HepG2 (cell line): ENCODE results near the gene INO80B. TPM values are rescaled to one million over a fixed set of nuclear protein-coding genes. Genes with fewer than 3 reads are reported as not detected.
A peak's percentile ranks its signal among the peaks of the same experiment; 100 is the strongest.

Source experiments
- ATAC-seq: fragments of 200-7000 bp; cut with Tn5 transposase; 3 replicates; pipeline ENCODE4 v1.9.1; 2020; ENCODE audit warnings: mild to moderate bottlenecking, moderate library complexity
- BruUV-seq: library from RNA; stranded (reverse); fragments of 400-500 nt; replicated peaks from 2 replicates; lab custom pipeline; 2021; lab: Mats Ljungman, UMichigan
- CTCF ChIA-PET: fragments of 300-600 bp; formaldehyde crosslinking; extraction: SDS; loops from one replicate; lab custom pipeline; 2021; ENCODE audit warnings: low total read pairs, inconsistent platforms, low intra/inter-chr PET ratio; lab: Yijun Ruan, JAX
- POLR2A ChIA-PET: fragments of 350-600 bp; sonication (Branson Sonifier 250); formaldehyde crosslinking; loops from one replicate; lab custom pipeline; 2020; ENCODE audit warnings: antibody characterized with exemption, inconsistent platforms; lab: Yijun Ruan, JAX
- DNase-seq: peaks from one replicate; pipeline ENCODE4 v3.0.0-alpha.2; 2015; ENCODE audit warnings: low spot score
- FAIRE-seq: peaks from 3 replicates; lab custom pipeline; 2011; peaks lifted over from hg19 to GRCh38; lab: Jason Lieb, UNC
- H2AFZ ChIP-seq: one replicate; pipeline ENCODE4 v1.6.1; 2011; ENCODE audit warnings: low read length, inconsistent platforms
- H3K27ac ChIP-seq: fragments of 300-600 bp; 3 replicates; pipeline ENCODE4 v1.8.0; 2011; ENCODE audit warnings: mixed run types, mild to moderate bottlenecking, mixed read lengths, low read length, inconsistent platforms; ENCODE audit not compliant: insufficient read depth; ENCODE audit errors: extremely low read length
- H3K27me3 ChIP-seq, 2 experiments: fragments of 200-600 bp in 1 of 2; 2 replicates in 1 of 2; 3 replicates in 1 of 2; pipeline versions ENCODE4 v1.6.0 to v1.8.0; 2011; ENCODE audit warnings: low read length in 2 of 2, mild to moderate bottlenecking in 2 of 2, moderate library complexity in 2 of 2, inconsistent platforms in 1 of 2; ENCODE audit not compliant: insufficient read depth in 2 of 2, control insufficient read depth in 1 of 2
- H3K36me3 ChIP-seq, 2 experiments: fragments of 200-600 bp in 1 of 2; replicated peaks in 1 of 2; 2 replicates in 1 of 2; 3 replicates in 1 of 2; pipeline versions ENCODE4 v1.5.1 to v1.8.0; 2011; ENCODE audit warnings: low read length in 2 of 2, inconsistent platforms in 1 of 2; ENCODE audit not compliant: insufficient read depth in 2 of 2, control insufficient read depth in 1 of 2
- H3K4me1 ChIP-seq: 2 replicates; pipeline ENCODE4 v1.5.1; 2012; ENCODE audit warnings: low read length, inconsistent platforms; ENCODE audit not compliant: insufficient read depth
- H3K4me2 ChIP-seq: 2 replicates; pipeline ENCODE4 v1.6.0; 2011; ENCODE audit warnings: low read depth, low read length, inconsistent platforms
- H3K4me3 ChIP-seq, 3 experiments: fragments of 200-600 bp in 1 of 3; sonication (generic), shearing (Covaris generic) in 1 of 3; replicated peaks in 1 of 3; 2 replicates each; pipeline ENCODE4 v1.5.1; 2011 to 2016; ENCODE audit warnings: low read length in 3 of 3, inconsistent platforms in 2 of 3, low read depth in 2 of 3, mild to moderate bottlenecking in 2 of 3, control low read depth in 1 of 3, mixed read lengths in 1 of 3; ENCODE audit not compliant: insufficient read depth in 1 of 3
- H3K79me2 ChIP-seq: one replicate; pipeline ENCODE4 v1.6.1; 2011; ENCODE audit warnings: low read length, inconsistent platforms; ENCODE audit not compliant: insufficient read depth
- H3K9ac ChIP-seq: 2 replicates; pipeline ENCODE4 v1.6.0; 2011; ENCODE audit warnings: mild to moderate bottlenecking, low read depth, low read length, inconsistent platforms; ENCODE audit not compliant: insufficient read depth
- H3K9me3 ChIP-seq: 2 replicates; pipeline ENCODE4 v1.5.1; 2012; ENCODE audit warnings: mild to moderate bottlenecking, low read length
- H4K20me1 ChIP-seq: 2 replicates; pipeline ENCODE4 v1.6.0; 2011; ENCODE audit warnings: inconsistent platforms, mild to moderate bottlenecking, low read length, moderate library complexity; ENCODE audit not compliant: insufficient read depth
- CREB1 ChIP-seq, 2 experiments: fragments of 450-650 bp in 1 of 2; IDR thresholded peaks; 2 replicates each; pipeline ENCODE4 v1.6.1; 2016 to 2017; ENCODE audit warnings: control low read depth in 1 of 2, mild to moderate bottlenecking in 1 of 2, missing compliant biosample characterization in 1 of 2, missing genetic modification characterization in 1 of 2
- EHMT2 ChIP-seq: fragments of 200-600 bp; sonication (generic); IDR thresholded peaks from 2 replicates; pipeline ENCODE4 v1.7.0; 2017; ENCODE audit warnings: antibody characterized with exemption, low read depth, low read length, borderline replicate concordance
- HDAC1 ChIP-seq: sonication (generic); formaldehyde crosslinking; IDR thresholded peaks from 2 replicates; pipeline ENCODE4 v1.5.1; 2020; ENCODE audit warnings: mild to moderate bottlenecking, missing genetic modification reagents
- MIXL1 ChIP-seq: IDR thresholded peaks from 2 replicates; pipeline ENCODE4 v1.6.1; 2016
- NRL ChIP-seq: sonication (generic); formaldehyde crosslinking; IDR thresholded peaks from 2 replicates; pipeline ENCODE4 v1.5.0; 2020; ENCODE audit warnings: missing genetic modification reagents, mild to moderate bottlenecking, moderate library complexity, borderline replicate concordance
- PAF1 ChIP-seq: IDR thresholded peaks from 2 replicates; pipeline ENCODE4 v1.6.1; 2016; ENCODE audit warnings: missing genetic modification reagents, missing compliant biosample characterization
- SIN3B ChIP-seq: fragments of 150-350 bp; IDR thresholded peaks from 2 replicates; pipeline ENCODE4 v1.6.1; 2014; ENCODE audit warnings: low read length
- SMAD9 ChIP-seq: sonication (generic); formaldehyde crosslinking; IDR thresholded peaks from 2 replicates; pipeline ENCODE4 v1.5.1; 2020; ENCODE audit warnings: mild to moderate bottlenecking, missing genetic modification reagents
- SNAI1 ChIP-seq: sonication (generic); formaldehyde crosslinking; IDR thresholded peaks from 2 replicates; pipeline ENCODE4 v1.5.0; 2020; ENCODE audit warnings: mild to moderate bottlenecking, missing genetic modification reagents, borderline replicate concordance
- SOX13 ChIP-seq, 3 experiments: fragments of 450-650 bp in 1 of 3; sonication (generic) in 1 of 3; formaldehyde crosslinking in 1 of 3; IDR thresholded peaks in 2 of 3; conservative IDR thresholded peaks in 1 of 3; 2 replicates each; pipeline versions ENCODE4 v1.5.0 to v1.6.1; 2016 to 2020; ENCODE audit warnings: antibody characterized with exemption in 1 of 3, mild to moderate bottlenecking in 1 of 3, missing compliant biosample characterization in 1 of 3, missing genetic modification reagents in 1 of 3, moderate library complexity in 1 of 3
- TEAD3 ChIP-seq: optimal IDR thresholded peaks from 2 replicates; pipeline ENCODE3; 2016; ENCODE audit warnings: borderline replicate concordance
- TRIM24 ChIP-seq: sonication (generic); formaldehyde crosslinking; IDR thresholded peaks from 2 replicates; pipeline ENCODE4 v1.8.0; 2022; ENCODE audit warnings: mild to moderate bottlenecking, missing genetic modification reagents
- ZBTB7A ChIP-seq: sonication (generic); formaldehyde crosslinking; IDR thresholded peaks from 2 replicates; pipeline ENCODE4 v1.8.0; 2022; ENCODE audit warnings: mild to moderate bottlenecking, missing genetic modification reagents
- ZNF335 ChIP-seq: sonication (generic); formaldehyde crosslinking; IDR thresholded peaks from 2 replicates; pipeline ENCODE4 v1.4.0; 2020; ENCODE audit warnings: missing genetic modification reagents
- ZNF549 ChIP-seq: sonication (generic); formaldehyde crosslinking; IDR thresholded peaks from 2 replicates; pipeline ENCODE4 v1.5.0; 2020; ENCODE audit warnings: missing genetic modification reagents
- ZNF703 ChIP-seq: sonication (generic); formaldehyde crosslinking; IDR thresholded peaks from 2 replicates; pipeline ENCODE4 v1.5.1; 2020; ENCODE audit warnings: missing genetic modification reagents, mild to moderate bottlenecking, moderate library complexity, borderline replicate concordance
- ZNF788 ChIP-seq: sonication (generic); formaldehyde crosslinking; IDR thresholded peaks from 2 replicates; pipeline ENCODE4 v1.5.0; 2020; ENCODE audit warnings: mild to moderate bottlenecking, missing genetic modification reagents, borderline replicate concordance
- ZSCAN30 ChIP-seq: sonication (generic); formaldehyde crosslinking; IDR thresholded peaks from 2 replicates; pipeline ENCODE4 v1.5.0; 2020; ENCODE audit warnings: mild to moderate bottlenecking, missing genetic modification reagents
- WGBS: methylation state at CpG from one replicate; pipeline ENCODE4 v1.1.6; 2017; ENCODE audit warnings: low lambda C conversion rate; 5-methylcytosine and 5-hydroxymethylcytosine counted together
- in situ Hi-C: cut with HindIII; loops from 2 replicates; pipeline ENCODE4 v1.10.0; 2017; ENCODE audit warnings: low pct_unique_long_range_greater_than_20kb; ENCODE audit not compliant: extremely low pct_ligation_motif_present
- intact Hi-C: fragments of 100-400 bp; cut with micrococcal nuclease; formaldehyde crosslinking; loops from one replicate; pipeline ENCODE4 v1.10.0; 2022; ENCODE audit not compliant: unreplicated experiment
- polyA plus RNA-seq, 8 experiments: library from polyadenylated mRNA; depleted of rRNA in 3 of 8; stranded (reverse) in 7 of 8; unstranded in 1 of 8; fragments of >200 nt; fragmentation: Illumina TruSeq in 4 of 8; extraction: Trizol in 4 of 8; gene quantifications; 2 replicates each; pipeline versions ENCODE4 v1.2.1 to v1.2.3, GENCODE V29; 2011 to 2016; ENCODE audit warnings: low read depth in 4 of 8, missing spikeins in 1 of 8, mixed read lengths in 1 of 8; ENCODE audit not compliant: insufficient read depth in 1 of 8
- total RNA-seq, 5 experiments: library from RNA; depleted of rRNA; stranded (reverse); fragments of >200 nt; fragmentation: Illumina TruSeq; extraction: Trizol; gene quantifications; 2 replicates each; pipeline ENCODE4 v1.2.3, GENCODE V29; 2016; ENCODE audit warnings: low read depth in 1 of 5
- TF ChIP-seq, protein P1 (sequence below): fragments of 450-650 bp; IDR thresholded peaks from 2 replicates; pipeline ENCODE4 v1.6.1; 2016
- TF ChIP-seq, protein P2 (sequence below): sonication (generic); formaldehyde crosslinking; IDR thresholded peaks from 2 replicates; pipeline ENCODE4 v1.9.0; 2022; ENCODE audit warnings: missing genetic modification reagents, mild to moderate bottlenecking, borderline replicate concordance
- TF ChIP-seq, protein P3 (sequence below): sonication (generic); formaldehyde crosslinking; IDR thresholded peaks from 2 replicates; pipeline ENCODE4 v1.8.1; 2023; ENCODE audit warnings: mild to moderate bottlenecking, missing genetic modification reagents, borderline replicate concordance

The INO80B gene
- total and polyA plus RNA-seq, 2 of the 13 experiments (the other 11 are each of a cell fraction or from before 2014, with no cell fraction given) = 6.2 to 14.5 TPM

DNA sequence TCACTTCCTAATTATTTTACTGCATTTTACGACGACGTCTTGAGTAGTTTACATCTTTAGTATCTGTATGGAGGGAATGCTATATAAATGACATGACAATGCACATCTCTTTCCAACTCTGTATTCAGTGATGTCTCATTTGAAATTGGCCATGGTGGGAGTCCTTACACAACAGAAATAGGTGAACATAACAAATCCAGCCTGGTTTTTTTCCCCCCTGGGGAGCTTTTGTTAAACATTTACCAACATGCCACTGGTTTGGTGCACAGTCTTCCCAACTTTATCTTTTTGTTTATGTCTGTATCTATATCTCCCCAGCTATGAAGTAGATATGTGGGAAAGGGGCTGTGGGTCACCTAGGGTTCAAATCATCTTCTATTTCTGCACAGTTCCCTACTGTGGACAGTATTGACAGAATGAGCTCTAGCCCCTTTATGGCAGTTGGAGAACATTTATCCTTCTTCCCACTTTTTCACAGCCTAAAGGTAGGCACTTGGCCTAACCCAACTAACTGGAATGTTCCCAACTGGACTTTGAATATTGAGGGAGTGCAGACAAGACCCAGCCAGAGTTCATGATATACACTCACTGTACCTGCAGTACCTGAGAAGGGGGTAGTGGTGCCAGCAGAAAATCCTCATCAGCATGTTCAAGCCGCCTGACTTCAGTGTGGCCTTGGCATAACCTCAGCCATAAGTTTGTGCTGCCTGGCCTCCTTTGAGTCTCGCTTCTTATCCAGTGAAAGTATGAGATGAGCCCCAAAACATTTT lies 7.5 kb upstream of the INO80B start:
- ATAC-seq = peak; percentile 75
- peak overlapping the region; percentile 75 for H3K4me2 ChIP-seq
- H3K4me3 ChIP-seq = peak overlapping the region; percentile 18 to 31 (median 29); a peak in 4 of 6 replicates
- TF ChIP-seq ZNF788 (no peak), SNAI1 (CRISPR knock-in tag) (no peak), ZNF549 (CRISPR knock-in tag) (no peak), ZBTB7A (CRISPR knock-in tag) (no peak), PAF1 (no peak), TEAD3 (CRISPR knock-in tag) (peak; percentile 83), EHMT2 (peak; percentile 29; the same call in 1 of the 2 replicates), NRL (CRISPR knock-in tag) (no peak), HDAC1 (CRISPR knock-in tag) (peak; percentile 22; the same call in 1 of the 2 replicates), ZSCAN30 (CRISPR knock-in tag) (0 out of 2 replicates have a peak, but pooled peaks have one; percentile 27), SOX13 (IDR thresholded peaks at IDR 0.05) (no peak), SOX13 (CRISPR knock-in tag; conservative IDR thresholded peaks at IDR 0.05 in 1 of 2, IDR thresholded peaks at IDR 0.05 in 1 of 2) (peak in 1 of 2 experiments; percentile 34; a peak in 2 of 4 replicates), SMAD9 (CRISPR knock-in tag) (no peak), SIN3B (no peak), MIXL1 (CRISPR knock-in tag) (no peak), TRIM24 (CRISPR knock-in tag) (no peak), CREB1 (IDR thresholded peaks at IDR 0.05) (no peak), CREB1 (CRISPR knock-in tag; IDR thresholded peaks at IDR 0.05) (no peak; the same call in 1 of the 2 replicates), ZNF335 (CRISPR knock-in tag) (0 out of 2 replicates have a peak, but pooled peaks have one; percentile 44), ZNF703 (no peak)
- TF ChIP-seq, protein P1, sequence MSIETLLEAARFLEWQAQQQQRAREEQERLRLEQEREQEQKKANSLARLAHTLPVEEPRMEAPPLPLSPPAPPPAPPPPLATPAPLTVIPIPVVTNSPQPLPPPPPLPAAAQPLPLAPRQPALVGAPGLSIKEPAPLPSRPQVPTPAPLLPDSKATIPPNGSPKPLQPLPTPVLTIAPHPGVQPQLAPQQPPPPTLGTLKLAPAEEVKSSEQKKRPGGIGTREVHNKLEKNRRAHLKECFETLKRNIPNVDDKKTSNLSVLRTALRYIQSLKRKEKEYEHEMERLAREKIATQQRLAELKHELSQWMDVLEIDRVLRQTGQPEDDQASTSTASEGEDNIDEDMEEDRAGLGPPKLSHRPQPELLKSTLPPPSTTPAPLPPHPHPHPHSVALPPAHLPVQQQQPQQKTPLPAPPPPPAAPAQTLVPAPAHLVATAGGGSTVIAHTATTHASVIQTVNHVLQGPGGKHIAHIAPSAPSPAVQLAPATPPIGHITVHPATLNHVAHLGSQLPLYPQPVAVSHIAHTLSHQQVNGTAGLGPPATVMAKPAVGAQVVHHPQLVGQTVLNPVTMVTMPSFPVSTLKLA = no peak
- TF ChIP-seq, protein P2, sequence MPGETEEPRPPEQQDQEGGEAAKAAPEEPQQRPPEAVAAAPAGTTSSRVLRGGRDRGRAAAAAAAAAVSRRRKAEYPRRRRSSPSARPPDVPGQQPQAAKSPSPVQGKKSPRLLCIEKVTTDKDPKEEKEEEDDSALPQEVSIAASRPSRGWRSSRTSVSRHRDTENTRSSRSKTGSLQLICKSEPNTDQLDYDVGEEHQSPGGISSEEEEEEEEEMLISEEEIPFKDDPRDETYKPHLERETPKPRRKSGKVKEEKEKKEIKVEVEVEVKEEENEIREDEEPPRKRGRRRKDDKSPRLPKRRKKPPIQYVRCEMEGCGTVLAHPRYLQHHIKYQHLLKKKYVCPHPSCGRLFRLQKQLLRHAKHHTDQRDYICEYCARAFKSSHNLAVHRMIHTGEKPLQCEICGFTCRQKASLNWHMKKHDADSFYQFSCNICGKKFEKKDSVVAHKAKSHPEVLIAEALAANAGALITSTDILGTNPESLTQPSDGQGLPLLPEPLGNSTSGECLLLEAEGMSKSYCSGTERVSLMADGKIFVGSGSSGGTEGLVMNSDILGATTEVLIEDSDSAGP = no peak
- TF ChIP-seq, protein P3, sequence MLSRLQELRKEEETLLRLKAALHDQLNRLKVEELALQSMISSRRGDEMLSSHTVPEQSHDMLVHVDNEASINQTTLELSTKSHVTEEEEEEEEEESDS (CRISPR knock-in tag) = no peak

More for the DNA sequence above, 7.5 kb upstream of the INO80B start:
- Histone ChIP-seq H3K27me3 (no peaks in the 10 kb centered on the region), H3K9me3 (no peaks in the 10 kb centered on the region), H3K79me2 (peaks cover 4% of the 10 kb centered on the region), H3K36me3 (no peaks in the 10 kb centered on the region), H3K4me1 (peaks cover 66% of the 10 kb centered on the region), H4K20me1 (no peaks in the 10 kb centered on the region), H3K27ac (peak overlapping the region; percentile 65), H3K9ac (peak overlapping the region; percentile 33), H2AFZ (no peak overlapping the region)
- no TSS peak for BruUV-seq
- in situ Hi-C loops (no loop called here), intact Hi-C loops (no loop called here)
- CTCF ChIA-PET = no interaction called here
- POLR2A ChIA-PET = interaction anchor here (0.9 to 11.6 kb wide), 8 partner anchors 9 to 57 kb away, joined by 3 to 342 read pairs (median 4); partner anchors contain the start of genes INO80B, LBX2 and WBP1
- FAIRE-seq (peak; percentile 78), DNase-seq (peak; percentile 82)
- 10% methylated on average over 5 of the region's 5 CpGs for WGBS
